Measurements from ENCODE around the gene ESX1.
"Not testable (repeated sequence)": the region's sequence is repeated elsewhere in the genome, so short reads cannot be mapped to it uniquely, and the experiment has no call there.

- TF ChIP-seq, protein P1, sequence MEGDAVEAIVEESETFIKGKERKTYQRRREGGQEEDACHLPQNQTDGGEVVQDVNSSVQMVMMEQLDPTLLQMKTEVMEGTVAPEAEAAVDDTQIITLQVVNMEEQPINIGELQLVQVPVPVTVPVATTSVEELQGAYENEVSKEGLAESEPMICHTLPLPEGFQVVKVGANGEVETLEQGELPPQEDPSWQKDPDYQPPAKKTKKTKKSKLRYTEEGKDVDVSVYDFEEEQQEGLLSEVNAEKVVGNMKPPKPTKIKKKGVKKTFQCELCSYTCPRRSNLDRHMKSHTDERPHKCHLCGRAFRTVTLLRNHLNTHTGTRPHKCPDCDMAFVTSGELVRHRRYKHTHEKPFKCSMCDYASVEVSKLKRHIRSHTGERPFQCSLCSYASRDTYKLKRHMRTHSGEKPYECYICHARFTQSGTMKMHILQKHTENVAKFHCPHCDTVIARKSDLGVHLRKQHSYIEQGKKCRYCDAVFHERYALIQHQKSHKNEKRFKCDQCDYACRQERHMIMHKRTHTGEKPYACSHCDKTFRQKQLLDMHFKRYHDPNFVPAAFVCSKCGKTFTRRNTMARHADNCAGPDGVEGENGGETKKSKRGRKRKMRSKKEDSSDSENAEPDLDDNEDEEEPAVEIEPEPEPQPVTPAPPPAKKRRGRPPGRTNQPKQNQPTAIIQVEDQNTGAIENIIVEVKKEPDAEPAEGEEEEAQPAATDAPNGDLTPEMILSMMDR (conservative IDR thresholded peaks at IDR 0.05): not testable (repeated sequence)
- TF ChIP-seq ZFX (IDR thresholded peaks at IDR 0.05): not testable (repeated sequence)
Observed at GRCh38 chrX:104230060-104230459, 24.7 kb downstream of the ESX1 start.

All from C4-2B (cell line).